Hepatocyte (in vitro differentiated cells): ENCODE measurements around the gene GPD1L.

Source experiments
- CTCF ChIP-seq: fragments of 200-600 bp; sonication (generic); IDR thresholded peaks from 2 replicates; pipeline ENCODE4 v1.5.1; 2016; ENCODE audit warnings: antibody characterized with exemption, mild to moderate bottlenecking; ENCODE audit not compliant: poor library complexity
- EZH2phosphoT487 ChIP-seq: fragments of 200-600 bp; sonication (generic); IDR thresholded peaks from one replicate; pipeline ENCODE4 v1.6.1; 2018; ENCODE audit warnings: antibody characterized with exemption, mild to moderate bottlenecking, low read depth, moderate library complexity; ENCODE audit not compliant: unreplicated experiment, severe bottlenecking

GRCh38 chr3:32217339-32217738 lies 110.9 kb downstream of the GPD1L start:
- TF ChIP-seq CTCF (no peak), EZH2phosphoT487 (no peak)
